ENCODE data around the gene HOXC5. TPM values are rescaled to one million over a fixed set of nuclear protein-coding genes. Genes with fewer than 3 reads are reported as not detected.

The HOXC5 gene
- total RNA-seq, 1 experiment from 2014 or later: 5.0 TPM

GRCh38 chr12:54030889-54031471 lies 1.9 kb upstream of the HOXC5 start:
- Histone ChIP-seq H3K4me3 (ENCODE audit: low read depth in 2 of 2, low read length in 2 of 2) (no peak overlapping the region), H3K4me1 (ENCODE audit: control insufficient read depth, insufficient read depth, low read length) (peaks cover 95% of the 10 kb centered on the region), H3K27me3 (ENCODE audit: control insufficient read depth, insufficient read depth, low read length) (no peaks in the 10 kb centered on the region), H3K27ac (ENCODE audit: low read length) (peak overlapping the region; percentile 78), H3K36me3 (ENCODE audit: control insufficient read depth, insufficient read depth, low read length) (peaks cover 4% of the 10 kb centered on the region; the same call in 1 of the 2 replicates), H3K9me3 (ENCODE audit: control insufficient read depth, insufficient read depth, low read depth, low read length) (no peaks in the 10 kb centered on the region)
- in situ Hi-C loops (cut with HindIII; ENCODE audit: low pct_unique_long_range_greater_than_20kb, low sequenced_read_pairs) (no loop called here), intact Hi-C loops (cut with micrococcal nuclease; ENCODE audit: unreplicated experiment) (no loop called here)
- DNase-seq (ENCODE audit: low read depth, low spot score): no peak
- ATAC-seq: no peak
- BruUV-seq (replicated peaks): no TSS peak
- no peak for TF ChIP-seq SIN3A (IDR thresholded peaks at IDR 0.05; ENCODE audit: borderline replicate concordance, insufficient read depth, low read depth, low read length)
- no peak for TF ChIP-seq REST (IDR thresholded peaks at IDR 0.05; ENCODE audit: insufficient read depth in 1 of 2, low read depth in 2 of 2, low read length in 1 of 2)
- no peak for TF ChIP-seq TCF7L2 (IDR thresholded peaks at IDR 0.05; ENCODE audit: low read depth, low read length)
- no peak for TF ChIP-seq CTCF (IDR thresholded peaks at IDR 0.05)
- TF ChIP-seq POLR2AphosphoS5 (IDR thresholded peaks at IDR 0.05; ENCODE audit: low read depth, low read length): no peak
- ChIA-PET CTCF (interaction anchor here (0.6 to 1.5 kb wide), 3 partner anchors 46 to 189 kb away, joined by 3 to 19 read pairs (median 7); partner anchors contain the start of gene HOXC10), POLR2A (no interaction called here)

GRCh38 chr12:54031480-54031879 lies 1.4 kb upstream of the HOXC5 start:
- no peak for TF ChIP-seq REST (IDR thresholded peaks at IDR 0.05; ENCODE audit: insufficient read depth in 1 of 2, low read depth in 2 of 2, low read length in 1 of 2)
- Histone ChIP-seq H3K27ac (ENCODE audit: low read length) (peak overlapping the region; percentile 78), H3K4me3 (ENCODE audit: low read depth in 2 of 2, low read length in 2 of 2) (no peak overlapping the region), H3K27me3 (ENCODE audit: control insufficient read depth, insufficient read depth, low read length) (no peaks in the 10 kb centered on the region), H3K36me3 (ENCODE audit: control insufficient read depth, insufficient read depth, low read length) (peaks cover 4% of the 10 kb centered on the region; the same call in 1 of the 2 replicates), H3K9me3 (ENCODE audit: control insufficient read depth, insufficient read depth, low read depth, low read length) (no peaks in the 10 kb centered on the region), H3K4me1 (ENCODE audit: control insufficient read depth, insufficient read depth, low read length) (peaks cover 95% of the 10 kb centered on the region)
- BruUV-seq (replicated peaks): no TSS peak
- no peak for ATAC-seq
- in situ Hi-C loops (cut with HindIII; ENCODE audit: low pct_unique_long_range_greater_than_20kb, low sequenced_read_pairs): no loop called here
- ChIA-PET CTCF (interaction anchor here (0.5 to 1.8 kb wide), 8 partner anchors 47 to 278 kb away, joined by 3 to 19 read pairs (median 6); partner anchors contain the start of gene HOXC10), POLR2A (no interaction called here)
- DNase-seq (ENCODE audit: low read depth, low spot score): no peak
- intact Hi-C loops (cut with micrococcal nuclease; ENCODE audit: unreplicated experiment): no loop called here

All from Panc1 (cell line).